DMS79 (cell line): ENCODE data around the gene GRK1.
A peak's percentile ranks its signal among the peaks of the same experiment; 100 is the strongest.
"Not testable (repeated sequence)": the region's sequence is repeated elsewhere in the genome, so short reads cannot be mapped to it uniquely, and the experiment has no call there.

ENCODE experiments used
- DNase-seq: peaks from one replicate; lab custom pipeline; 2025; lab: John Stamatoyannopoulos, UW

Gene GRK1

DNA sequence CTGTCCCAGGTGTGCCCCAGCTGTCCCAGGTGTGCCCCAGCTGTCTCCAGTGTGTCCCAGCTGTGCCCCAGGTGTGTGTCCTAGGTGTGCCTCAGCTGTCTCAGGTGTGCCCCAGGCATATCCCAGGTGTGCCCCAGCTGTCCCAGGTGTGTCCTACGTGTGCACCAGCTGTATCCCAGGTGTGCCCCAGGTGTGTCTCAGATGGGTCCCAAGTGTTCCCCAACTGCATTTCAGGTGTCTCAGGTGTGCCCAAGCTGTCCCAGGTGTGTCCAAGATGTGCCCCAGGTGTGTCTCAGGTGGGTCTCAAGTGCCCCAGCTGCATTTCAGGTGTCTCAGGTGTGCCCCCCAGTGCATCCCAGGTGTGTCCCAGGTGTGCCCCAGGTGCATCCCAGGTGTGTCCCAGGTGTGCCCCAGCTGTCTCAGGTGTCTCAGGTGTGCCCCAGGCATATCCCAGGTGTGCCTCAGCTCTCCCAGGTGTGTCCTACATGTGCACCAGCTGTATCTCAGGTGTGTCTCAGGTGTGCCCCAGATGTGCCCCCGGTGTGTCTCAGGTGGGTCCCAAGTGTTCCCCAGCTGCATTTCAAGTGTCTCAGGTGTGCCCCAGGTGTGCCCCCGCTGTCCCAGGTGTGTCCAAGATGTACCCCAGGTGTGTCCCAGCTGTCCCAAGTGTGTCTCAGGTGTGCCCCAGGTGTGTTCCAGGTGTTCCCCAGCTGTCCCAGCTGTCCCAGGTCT lies 1.3 kb upstream of the GRK1 start:
- no peak for DNase-seq

DNA sequence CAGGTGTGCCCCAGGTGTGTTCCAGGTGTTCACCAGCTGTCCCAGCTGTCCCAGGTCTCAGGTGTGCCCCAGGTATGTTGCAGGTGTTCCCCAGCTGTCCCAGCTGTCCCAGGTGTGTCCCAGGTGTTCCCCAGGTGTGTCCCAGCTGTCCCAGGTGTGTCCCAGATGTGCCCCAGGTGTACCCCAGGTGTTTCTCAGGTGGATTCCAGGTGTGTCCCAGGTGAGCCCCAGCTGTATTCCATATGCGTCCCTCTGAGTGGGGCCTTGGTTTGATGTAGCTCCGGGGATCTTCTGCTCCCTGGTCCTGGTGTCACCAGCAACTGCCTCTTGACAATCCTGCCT lies 719 bp upstream of the GRK1 start:
- no peak for DNase-seq

DNA sequence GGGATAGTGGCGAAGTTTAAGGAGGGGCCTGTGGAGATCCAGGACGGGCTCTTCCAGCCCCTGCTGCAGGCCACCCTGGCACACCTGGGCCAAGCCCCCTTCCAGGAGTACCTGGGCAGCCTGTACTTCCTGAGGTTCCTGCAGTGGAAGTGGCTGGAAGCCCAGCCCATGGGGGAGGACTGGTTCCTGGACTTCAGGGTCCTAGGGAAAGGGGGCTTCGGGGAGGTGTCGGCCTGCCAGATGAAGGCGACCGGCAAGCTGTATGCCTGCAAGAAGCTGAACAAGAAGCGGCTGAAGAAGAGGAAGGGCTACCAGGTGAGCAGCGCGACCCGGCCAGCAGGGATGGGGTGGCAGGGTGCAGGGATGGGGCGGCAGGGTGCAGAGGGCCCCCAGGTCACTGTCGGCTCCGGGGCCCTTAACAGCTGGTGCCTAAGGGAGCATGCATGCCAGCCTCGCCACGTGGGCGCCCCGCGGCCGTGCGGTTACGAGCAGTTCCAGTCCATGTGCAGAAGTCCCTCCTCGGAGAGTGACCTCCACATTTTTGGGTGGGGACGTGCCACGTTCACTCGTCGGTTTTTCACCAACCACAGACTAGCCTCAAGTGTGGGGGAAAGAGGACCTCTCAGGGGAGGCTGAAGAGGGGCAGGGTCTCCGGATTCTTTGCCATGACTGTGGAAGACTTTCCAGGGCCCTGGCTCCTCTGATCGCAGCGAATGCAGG lies 912 bp downstream of the GRK1 start:
- DNase-seq: no peak

DNA sequence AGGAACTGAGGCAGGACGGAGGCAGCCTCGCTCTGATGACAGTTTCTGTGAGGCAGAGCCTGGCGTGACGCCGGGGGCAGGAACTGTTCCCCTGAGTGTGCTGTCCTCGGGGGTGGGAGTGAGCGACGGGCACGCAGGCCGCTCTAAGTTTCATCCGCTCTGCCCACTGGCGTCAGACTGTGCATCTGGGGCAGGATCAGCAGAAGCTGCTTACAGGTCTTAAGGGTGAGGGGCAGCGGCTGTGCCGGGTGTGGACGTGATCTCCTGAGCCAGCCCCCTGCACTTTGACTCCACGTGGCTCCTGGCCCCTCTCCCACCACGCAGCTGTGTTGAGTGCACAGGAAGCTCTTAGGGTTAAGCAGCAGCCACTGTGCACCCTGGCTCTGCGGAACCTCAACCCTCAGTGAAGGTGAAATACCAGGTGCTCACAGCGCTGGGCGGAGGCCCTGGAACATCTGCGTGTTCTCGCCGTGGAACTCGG lies 1.5 kb downstream of the GRK1 start:
- DNase-seq: no peak

DNA sequence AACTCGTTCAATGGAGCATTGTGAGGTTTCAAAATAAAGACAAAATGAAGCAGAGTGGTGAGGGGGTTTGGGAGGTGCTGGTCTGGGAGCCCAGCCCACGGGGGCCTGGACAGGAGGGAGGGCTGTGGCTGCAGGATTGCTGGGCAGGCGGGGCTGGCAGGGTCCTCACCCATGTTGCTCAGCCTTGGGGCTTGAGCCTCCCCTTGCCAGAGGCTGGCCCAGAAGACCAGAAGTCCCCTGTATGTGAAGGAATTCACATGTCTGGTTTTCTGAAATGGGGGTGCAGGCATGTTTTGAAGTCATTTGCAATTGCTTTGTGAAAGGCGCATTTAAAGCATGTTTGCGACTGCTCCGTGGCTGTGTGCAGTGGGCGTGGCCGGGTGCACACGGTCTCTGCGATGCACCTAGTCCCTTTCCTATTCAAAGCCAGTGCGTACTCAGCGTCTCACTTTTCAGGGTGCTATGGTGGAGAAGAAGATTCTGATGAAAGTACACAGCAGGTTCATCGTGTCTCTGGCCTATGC lies 2.3 kb downstream of the GRK1 start:
- no peak for DNase-seq

DNA sequence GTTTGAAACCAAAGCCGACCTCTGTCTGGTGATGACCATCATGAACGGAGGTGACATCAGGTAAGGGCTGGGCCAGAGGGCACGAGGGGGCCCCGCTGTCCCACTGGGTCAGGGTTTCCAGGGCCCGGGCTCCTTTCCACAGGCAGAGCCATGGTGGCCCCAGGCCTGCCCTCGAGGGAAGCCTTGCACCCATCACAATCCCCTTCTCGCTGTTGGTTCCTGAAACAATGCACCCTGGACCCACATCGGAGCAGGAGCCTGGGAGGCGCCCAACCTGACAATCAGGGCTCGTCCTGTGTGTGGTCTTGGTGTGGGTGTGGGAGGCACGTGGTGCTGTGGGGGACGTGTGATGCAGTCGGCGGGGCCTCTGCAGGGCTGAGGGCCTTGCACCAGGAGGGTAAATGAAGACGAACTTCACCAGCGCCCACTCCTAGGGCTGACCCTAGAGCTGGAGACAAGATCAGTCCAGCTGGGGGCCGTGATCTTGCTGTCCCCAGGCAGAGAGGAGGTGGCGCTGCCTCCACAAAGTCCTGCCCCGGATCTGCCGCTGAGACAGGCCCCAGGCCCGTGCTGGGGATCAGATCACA lies 2.8 kb downstream of the GRK1 start:
- no peak for DNase-seq

DNA sequence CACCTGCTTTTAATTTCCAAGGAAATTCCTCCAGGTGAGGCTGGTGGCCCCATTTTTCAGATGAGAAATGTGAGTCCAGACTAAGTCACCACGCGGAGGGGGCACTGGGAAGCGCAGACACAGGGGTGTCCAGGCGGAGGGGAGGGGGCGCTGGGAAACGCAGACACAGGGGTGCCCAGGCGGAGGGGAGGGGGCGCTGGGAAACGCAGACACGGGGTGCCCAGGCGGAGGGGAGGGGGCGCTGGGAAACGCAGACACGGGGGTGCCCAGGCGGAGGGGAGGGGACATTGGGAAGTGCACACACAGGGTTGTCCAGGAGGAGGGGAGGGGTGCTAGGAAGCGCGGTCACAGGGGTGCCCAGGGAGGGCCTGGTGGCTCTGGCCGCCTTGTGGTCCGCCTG lies 3.5 kb downstream of the GRK1 start:
- no peak for DNase-seq

DNA sequence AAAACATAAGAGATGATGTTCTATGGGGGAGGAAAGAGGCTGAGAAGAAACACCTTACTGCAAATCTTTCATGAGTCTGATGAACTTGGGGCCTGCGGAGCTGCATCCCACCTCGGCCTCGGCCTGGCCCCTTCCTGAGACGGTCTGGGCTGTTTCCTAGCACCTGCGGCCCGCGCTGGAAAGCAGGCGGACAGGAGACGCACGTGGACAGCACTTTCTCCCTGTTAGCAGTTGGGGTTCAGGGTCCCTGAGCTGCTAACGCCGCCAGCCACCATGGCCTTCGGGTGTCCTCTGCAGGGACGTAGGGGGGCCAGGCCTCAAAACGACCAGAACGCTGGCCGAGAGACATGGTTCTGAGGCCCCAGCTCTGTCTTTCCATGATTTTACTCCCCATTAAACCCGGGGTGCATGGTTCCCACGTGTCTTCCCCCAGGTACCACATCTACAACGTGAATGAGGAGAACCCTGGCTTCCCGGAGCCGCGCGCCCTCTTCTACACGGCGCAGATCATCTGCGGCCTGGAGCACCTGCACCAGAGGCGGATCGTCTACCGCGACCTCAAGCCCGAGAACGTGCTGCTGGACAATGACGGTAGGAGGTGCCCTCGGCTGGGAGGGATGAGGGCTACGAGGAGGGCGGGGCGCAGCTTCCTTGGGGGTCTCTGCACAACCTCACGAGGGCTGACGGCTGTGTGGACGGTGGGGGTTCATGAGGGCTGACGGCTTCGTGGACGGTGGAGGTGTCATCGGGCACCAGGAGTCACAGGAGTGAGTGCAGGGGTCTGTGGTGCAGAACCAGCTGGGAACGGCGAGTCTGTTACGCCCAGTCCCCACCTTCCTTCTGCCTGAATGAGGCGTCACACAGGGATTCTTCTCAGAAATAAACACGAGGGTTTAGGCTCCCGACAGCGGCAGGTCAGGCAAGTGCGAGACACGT lies 4.3 kb downstream of the GRK1 start:
- no peak for DNase-seq

DNA sequence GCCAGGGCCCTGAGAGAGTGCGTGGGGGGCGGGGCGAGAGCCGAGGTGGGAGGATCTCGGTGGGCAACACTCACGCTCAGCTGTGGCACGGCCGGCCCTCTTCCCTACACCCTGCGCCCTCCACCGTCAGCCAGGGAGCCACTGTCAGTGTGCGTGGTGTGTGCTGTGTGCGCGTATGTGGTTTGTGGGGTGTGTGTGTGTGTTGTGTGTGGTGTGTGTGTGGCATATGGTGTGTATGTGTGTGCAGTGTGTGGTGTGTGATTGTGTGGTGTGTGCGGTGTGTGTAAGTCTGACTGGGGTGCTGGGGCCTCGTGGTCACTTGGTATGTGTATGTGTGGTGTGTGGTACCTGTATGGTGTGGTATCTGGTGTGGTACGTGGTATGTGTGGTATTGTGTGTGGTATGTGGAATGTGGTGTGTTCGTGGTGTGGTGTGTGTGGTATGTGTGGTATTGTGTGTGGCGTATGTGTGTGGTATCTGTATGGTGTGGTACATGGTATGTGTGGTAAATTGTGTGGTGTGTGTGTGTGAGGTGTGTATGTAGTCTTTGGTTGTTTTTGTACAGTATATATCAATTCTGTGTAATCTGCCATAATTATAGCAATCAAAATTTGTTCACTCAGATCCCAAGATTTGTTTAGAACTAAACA lies 5.1 kb downstream of the GRK1 start:
- no peak for DNase-seq

DNA sequence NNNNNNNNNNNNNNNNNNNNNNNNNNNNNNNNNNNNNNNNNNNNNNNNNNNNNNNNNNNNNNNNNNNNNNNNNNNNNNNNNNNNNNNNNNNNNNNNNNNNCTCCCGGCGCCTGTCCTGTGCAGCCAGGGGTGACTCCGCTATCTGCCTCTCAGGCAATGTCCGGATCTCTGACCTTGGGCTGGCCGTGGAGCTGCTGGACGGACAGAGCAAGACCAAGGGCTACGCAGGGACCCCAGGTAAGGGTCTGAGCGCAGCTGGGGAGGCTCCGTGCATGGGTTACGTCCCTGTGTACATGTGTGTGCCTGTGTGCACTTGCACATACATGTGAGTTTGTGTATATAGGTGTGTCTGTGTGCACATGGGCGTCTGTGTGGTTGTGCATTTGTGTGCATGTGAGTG lies 55.9 kb downstream of the GRK1 start:
- DNase-seq: no peak

DNA sequence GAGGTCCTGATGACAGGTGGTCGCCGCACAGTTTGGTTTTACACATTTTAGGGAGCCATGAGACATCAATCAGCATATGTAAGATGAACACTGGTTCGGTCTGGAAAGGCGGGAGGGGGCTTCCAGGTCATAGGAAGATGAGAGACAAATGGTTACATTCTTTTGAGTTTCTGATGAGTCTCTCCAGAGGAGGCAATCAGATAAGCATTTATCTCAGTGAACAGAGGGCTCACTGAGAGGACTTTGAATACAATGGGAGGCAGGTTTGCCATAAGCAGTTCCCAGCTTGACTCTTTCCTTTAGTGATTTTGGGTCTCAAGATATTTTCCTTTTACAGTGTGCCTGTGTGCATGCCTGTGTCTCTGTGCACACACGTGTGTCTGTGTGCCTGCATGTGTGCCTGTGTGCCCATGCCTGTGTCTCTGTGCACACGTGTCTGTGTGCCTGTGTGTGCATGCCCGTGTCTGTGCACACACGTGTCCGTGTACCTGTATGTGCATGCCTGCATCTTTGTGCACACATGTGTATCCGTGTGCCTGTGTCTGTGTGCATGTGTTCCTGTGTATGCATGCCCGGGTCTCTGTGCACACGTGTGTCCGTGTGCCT lies 56.5 kb downstream of the GRK1 start:
- DNase-seq: no peak

DNA sequence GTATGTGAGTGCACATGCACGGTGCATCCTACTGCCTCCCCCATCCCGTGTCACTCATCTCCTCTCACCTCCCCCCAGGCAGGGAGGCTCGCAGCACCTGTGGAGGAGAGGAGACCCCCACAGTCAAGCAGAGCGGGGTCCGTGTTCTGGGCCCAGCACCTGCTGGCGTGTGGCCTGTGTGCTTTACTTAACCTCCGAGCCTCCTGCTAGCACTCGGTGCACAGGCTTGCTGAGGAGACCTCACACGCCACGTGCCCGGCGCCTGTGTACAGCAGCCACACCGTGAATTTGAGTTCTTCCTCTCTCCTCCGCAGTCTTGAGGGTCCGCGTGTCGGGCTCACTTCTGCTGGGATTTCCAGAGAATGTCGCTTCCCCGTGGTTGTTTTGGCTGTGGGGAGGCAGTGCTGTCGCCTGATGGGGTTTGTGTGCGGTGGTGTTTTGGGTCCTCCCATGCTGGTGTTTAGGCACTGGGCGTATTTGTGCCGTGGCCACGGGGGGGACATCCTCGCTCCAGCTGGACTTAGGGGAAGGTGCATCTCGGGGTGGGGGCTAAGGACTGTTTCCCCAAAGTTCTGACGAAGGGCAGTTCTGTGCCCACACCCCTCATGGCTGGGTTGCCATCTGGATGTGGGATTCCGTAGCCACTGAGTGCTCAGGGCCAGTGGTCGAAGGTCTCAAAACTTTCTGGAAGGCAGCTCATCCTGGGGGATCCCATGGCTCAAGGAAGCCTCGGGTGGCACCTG lies 57.2 kb downstream of the GRK1 start:
- DNase-seq: no peak

DNA sequence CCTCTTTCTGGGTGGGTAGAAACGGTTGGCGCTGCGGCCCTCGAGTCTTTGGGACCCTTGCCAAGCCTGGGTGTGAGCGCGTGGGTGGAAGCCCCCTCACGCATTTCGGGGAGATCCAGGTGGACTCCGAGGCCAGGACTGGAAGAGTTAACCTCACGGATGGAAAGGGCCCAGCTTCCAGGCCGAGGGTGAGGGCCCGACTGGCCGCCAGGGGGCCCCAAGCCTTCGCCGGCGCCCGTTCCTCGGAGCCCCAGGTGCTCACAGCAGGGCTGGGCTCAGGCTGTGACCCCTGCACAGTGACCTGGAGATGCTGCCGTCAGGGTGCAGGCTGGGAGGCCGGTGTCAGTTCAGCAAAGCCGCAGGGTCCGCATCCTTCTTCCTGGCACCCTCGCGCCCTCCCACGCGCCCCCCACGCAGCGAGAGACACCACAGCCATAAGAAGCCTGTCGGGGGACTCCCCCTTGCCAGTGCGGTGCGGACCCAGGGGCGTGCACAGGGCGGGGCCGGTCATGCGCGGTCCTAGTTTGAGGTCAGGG lies 57.8 kb downstream of the GRK1 start:
- peak; percentile 94 for DNase-seq

DNA sequence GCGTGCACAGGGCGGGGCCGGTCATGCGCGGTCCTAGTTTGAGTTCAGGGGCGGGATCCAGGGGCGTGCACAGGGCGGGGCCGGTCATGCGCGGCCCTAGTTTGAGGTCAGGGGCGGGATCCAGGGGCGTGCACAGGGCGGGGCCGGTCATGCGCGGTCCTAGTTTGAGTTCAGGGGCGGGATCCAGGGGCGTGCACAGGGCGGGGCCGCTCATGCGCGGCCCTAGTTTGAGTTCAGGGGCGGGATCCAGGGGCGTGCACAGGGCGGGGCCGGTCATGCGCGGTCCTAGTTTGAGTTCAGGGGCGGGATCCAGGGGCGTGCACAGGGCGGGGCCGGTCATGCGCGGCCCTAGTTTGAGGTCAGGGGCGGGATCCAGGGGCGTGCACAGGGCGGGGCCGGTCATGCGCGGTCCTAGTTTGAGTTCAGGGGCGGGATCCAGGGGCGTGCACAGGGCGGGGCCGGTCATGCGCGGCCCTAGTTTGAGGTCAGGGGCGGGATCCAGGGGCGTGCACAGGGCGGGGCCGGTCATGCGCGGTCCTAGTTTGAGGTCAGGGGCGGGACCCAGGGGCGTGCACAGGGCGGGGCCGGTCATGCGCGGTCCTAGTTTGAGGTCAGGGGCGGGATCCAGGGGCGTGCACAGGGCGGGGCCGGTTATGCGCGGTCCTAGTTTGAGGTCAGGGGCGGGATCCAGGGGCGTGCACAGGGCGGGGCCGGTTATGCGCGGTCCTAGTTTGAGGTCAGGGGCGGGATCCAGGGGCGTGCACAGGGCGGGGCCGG lies 58.5 kb downstream of the GRK1 start:
- DNase-seq: not testable (repeated sequence)

DNA sequence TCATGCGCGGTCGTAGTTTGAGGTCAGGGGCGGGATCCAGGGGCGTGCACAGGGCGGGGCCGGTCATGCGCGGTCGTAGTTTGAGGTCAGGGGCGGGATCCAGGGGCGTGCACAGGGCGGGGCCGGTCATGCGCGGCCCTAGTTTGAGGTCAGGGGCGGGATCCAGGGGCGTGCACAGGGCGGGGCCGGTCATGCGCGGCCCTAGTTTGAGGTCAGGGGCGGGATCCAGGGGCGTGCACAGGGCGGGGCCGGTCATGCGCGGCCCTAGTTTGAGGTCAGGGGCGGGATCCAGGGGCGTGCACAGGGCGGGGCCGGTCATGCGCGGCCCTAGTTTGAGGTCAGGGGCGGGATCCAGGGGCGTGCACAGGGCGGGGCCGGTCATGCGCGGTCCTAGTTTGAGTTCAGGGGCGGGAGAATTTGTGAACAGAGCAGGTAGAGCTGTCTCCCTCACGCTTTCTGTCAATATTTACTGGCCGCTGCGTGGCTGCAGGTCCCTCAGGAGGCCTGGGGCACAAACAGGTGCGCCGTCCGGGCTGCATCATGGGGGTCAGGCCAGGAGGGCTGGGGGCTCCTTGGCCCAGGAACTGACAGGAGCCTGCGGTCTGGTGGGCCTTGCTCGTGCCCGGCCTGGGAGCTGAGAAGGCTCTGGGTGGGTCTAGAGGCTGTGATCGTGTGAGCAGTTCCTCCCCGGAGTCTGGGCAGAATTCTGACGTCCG lies 59.2 kb downstream of the GRK1 start:
- DNase-seq: peak; percentile 58

DNA sequence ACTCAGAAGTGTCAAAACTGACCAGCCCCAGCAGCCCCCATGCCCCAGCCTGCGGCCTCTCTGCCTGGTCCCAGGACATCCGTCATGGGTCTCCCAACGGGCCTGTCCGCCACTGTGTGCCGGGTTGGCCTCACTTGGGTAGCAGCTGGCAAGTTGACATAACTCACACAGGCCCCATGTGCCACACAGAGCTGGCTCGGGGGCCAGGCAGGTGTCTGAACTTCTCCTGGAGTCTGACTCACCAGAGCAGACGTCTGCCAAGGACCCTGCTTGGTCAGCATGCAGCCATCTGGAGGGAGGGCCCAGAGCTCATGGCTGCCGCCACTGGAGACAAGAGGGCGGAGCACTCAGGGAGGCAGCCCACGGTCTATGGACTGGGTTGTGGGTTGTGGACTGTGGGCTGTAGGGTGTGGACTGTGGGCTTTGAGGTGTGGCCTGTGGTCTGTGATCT lies 60.0 kb downstream of the GRK1 start:
- no peak for DNase-seq

DNA sequence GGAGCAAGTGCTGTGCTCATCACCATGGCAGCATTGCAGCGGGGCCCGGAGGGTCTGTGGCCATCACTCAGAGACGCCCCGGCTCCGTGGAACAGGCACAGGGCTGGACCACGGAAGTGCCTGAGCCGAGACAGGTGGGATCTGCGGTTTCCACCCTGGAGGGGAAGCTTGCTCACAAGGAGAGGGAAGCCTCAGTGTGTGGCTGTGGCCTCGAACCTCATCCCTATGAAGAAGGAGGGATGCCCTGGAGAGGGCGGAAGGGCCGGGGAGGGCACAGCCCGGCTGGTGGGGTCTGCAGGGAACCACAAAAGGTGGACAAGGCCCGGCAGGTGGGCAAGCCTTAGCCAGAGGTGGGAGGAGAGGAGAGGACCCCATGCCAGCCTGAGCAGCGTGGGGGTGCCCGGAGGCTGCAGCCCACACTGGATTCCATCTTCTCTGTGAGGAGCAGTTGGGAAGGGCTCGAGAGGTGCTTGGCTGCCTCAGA lies 61.6 kb downstream of the GRK1 start:
- DNase-seq: no peak
